HEK293T (cell line): ENCODE results near the gene TMIE.

Experiments
- ARNT ChIP-seq: fragments of 450-650 bp; IDR thresholded peaks from 2 replicates; pipeline ENCODE4 v1.6.1; 2017; ENCODE audit warnings: mild to moderate bottlenecking
- CTBP1 ChIP-seq: fragments of 450-650 bp; IDR thresholded peaks from 2 replicates; pipeline ENCODE4 v1.6.1; 2016; ENCODE audit warnings: borderline replicate concordance
- ELF4 ChIP-seq: fragments of 450-650 bp; IDR thresholded peaks from 2 replicates; pipeline ENCODE4 v1.6.1; 2017; ENCODE audit warnings: antibody characterized with exemption
- PKNOX1 ChIP-seq: fragments of 450-650 bp; IDR thresholded peaks from 2 replicates; pipeline ENCODE4 v1.6.1; 2016
- SUZ12 ChIP-seq: fragments of 450-650 bp; IDR thresholded peaks from 2 replicates; pipeline ENCODE4 v1.6.1; 2016; ENCODE audit warnings: mild to moderate bottlenecking
- TARDBP ChIP-seq: fragments of 450-650 bp; IDR thresholded peaks from 2 replicates; pipeline ENCODE4 v1.6.1; 2016

DNA sequence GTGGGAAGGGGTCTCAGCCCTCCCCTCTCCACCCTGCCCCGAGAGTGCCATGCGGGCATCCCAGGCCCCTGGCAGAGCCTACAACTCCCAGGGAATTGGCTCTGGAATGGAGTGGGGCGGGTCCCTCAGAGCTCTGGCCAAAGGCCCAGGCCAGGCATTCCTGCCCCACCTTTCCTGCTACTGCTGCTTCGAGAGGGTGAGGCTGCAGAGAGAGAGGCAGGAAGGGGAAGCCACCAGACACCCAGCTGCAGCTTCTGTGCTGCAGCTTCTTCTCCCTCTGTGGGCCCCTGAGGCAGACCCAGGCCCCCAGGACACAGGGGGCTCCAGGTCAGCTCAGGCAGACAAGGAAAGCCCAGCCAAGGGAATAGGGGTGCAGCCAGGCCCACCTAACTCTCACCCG lies 10.4 kb upstream of the TMIE start:
- no peak for TF ChIP-seq ARNT
- no peak for TF ChIP-seq TARDBP
- TF ChIP-seq CTBP1 = no peak
- TF ChIP-seq PKNOX1 = no peak
- TF ChIP-seq SUZ12 = no peak
- TF ChIP-seq ELF4 = no peak
